GM04503 (cell line): ENCODE data around the gene SINHCAF.

Experiments
- DNase-seq: peaks from one replicate; pipeline ENCODE4 v3.0.0-alpha.2; 2012; ENCODE audit warnings: low read depth

The SINHCAF gene

GRCh38 chr12:31331242-31331641, 5.3 kb upstream of the SINHCAF start:
- DNase-seq: no peak

GRCh38 chr12:31326736-31327659, 1.0 kb upstream of the SINHCAF start:
- DNase-seq: no peak

- no peak for DNase-seq
These were observed 450 bp downstream of the SINHCAF start for GRCh38 chr12:31325524-31325875.

GRCh38 chr12:31324845-31325523, 966 bp downstream of the SINHCAF start:
- DNase-seq: no peak

- no peak for DNase-seq
These were observed 1.7 kb downstream of the SINHCAF start for GRCh38 chr12:31324116-31324844.

GRCh38 chr12:31323391-31324115, 2.4 kb downstream of the SINHCAF start:
- DNase-seq: no peak

- DNase-seq: no peak
These were observed 3.1 kb downstream of the SINHCAF start for GRCh38 chr12:31322801-31323207.

GRCh38 chr12:31321897-31322228, 4.1 kb downstream of the SINHCAF start:
- DNase-seq: no peak

- DNase-seq: no peak
These were observed 4.6 kb downstream of the SINHCAF start for GRCh38 chr12:31321186-31321896.

- DNase-seq: no peak
These were observed 7.2 kb downstream of the SINHCAF start for GRCh38 chr12:31318657-31319269.

- no peak for DNase-seq
These were observed 8.2 kb downstream of the SINHCAF start for GRCh38 chr12:31317471-31318395.

GRCh38 chr12:31316891-31317290, 9.1 kb downstream of the SINHCAF start:
- DNase-seq: no peak

GRCh38 chr12:31315784-31316465, 10.0 kb downstream of the SINHCAF start:
- DNase-seq: no peak

- DNase-seq: no peak
These were observed 10.8 kb downstream of the SINHCAF start for GRCh38 chr12:31315044-31315715.

- no peak for DNase-seq
These were observed 13.5 kb downstream of the SINHCAF start for GRCh38 chr12:31312431-31312830.

GRCh38 chr12:31311634-31312258, 14.2 kb downstream of the SINHCAF start:
- no peak for DNase-seq

GRCh38 chr12:31310488-31310887, 15.5 kb downstream of the SINHCAF start:
- DNase-seq: no peak

- DNase-seq: no peak
These were observed 16.7 kb downstream of the SINHCAF start for GRCh38 chr12:31309279-31309678.
